Brain microvascular endothelial cell (primary cell): ENCODE data around the gene RYR2.

Source experiments
- DNase-seq: peaks from one replicate; pipeline ENCODE4 v3.0.0-alpha.2; 2020
- H3K27ac ChIP-seq: fragments of 250-450 bp; sonication (Bioruptor Pico); 2 replicates; pipeline ENCODE4 v1.5.1; 2020; ENCODE audit warnings: mild to moderate bottlenecking, moderate library complexity
- H3K27me3 ChIP-seq: fragments of 250-450 bp; sonication (Bioruptor Pico); replicated peaks from 2 replicates; pipeline ENCODE4 v1.5.1; 2020; ENCODE audit warnings: mild to moderate bottlenecking
- H3K36me3 ChIP-seq: fragments of 250-450 bp; sonication (Bioruptor Pico); replicated peaks from 2 replicates; pipeline ENCODE4 v1.5.1; 2020; ENCODE audit warnings: mild to moderate bottlenecking
- H3K4me3 ChIP-seq: 2 replicates; pipeline ENCODE4 v1.5.1; 2011; ENCODE audit warnings: low read depth, mild to moderate bottlenecking, control low read depth, low read length, moderate library complexity
- in situ Hi-C: cut with HindIII; loops from 2 replicates; pipeline ENCODE4 v1.10.0; 2017; ENCODE audit warnings: low sequenced_read_pairs, low pct_ligation_motif_present
- TF ChIP-seq, protein P1 (sequence below): IDR thresholded peaks from 2 replicates; pipeline ENCODE4 v1.5.1; 2011; ENCODE audit warnings: low read depth, mild to moderate bottlenecking, moderate library complexity, low read length, control low read depth, inconsistent platforms; ENCODE audit errors: missing control alignments

The RYR2 gene

DNA sequence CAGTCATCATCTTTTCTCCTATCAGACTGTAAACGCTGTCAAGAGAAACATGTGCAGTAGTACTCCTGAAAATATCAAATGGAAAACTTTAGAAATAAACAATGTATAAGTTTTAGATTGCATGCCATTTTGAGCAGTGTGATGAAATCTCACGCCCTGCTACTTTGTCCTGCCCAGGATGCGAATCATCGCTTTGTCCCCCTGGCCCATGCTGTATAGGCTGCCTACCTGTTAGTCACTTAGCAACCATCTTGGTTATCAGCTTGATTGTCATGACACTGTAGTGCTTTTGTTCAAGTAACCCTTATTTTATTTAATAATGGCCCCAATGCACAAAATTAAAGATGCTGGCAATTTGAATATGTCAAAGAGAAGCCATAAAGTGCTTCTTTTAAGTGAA lies 485.8 kb downstream of the RYR2 start:
- TF ChIP-seq, protein P1, sequence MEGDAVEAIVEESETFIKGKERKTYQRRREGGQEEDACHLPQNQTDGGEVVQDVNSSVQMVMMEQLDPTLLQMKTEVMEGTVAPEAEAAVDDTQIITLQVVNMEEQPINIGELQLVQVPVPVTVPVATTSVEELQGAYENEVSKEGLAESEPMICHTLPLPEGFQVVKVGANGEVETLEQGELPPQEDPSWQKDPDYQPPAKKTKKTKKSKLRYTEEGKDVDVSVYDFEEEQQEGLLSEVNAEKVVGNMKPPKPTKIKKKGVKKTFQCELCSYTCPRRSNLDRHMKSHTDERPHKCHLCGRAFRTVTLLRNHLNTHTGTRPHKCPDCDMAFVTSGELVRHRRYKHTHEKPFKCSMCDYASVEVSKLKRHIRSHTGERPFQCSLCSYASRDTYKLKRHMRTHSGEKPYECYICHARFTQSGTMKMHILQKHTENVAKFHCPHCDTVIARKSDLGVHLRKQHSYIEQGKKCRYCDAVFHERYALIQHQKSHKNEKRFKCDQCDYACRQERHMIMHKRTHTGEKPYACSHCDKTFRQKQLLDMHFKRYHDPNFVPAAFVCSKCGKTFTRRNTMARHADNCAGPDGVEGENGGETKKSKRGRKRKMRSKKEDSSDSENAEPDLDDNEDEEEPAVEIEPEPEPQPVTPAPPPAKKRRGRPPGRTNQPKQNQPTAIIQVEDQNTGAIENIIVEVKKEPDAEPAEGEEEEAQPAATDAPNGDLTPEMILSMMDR, result no peak
- in situ Hi-C loops, result no loop called here
- no peak for DNase-seq

DNA sequence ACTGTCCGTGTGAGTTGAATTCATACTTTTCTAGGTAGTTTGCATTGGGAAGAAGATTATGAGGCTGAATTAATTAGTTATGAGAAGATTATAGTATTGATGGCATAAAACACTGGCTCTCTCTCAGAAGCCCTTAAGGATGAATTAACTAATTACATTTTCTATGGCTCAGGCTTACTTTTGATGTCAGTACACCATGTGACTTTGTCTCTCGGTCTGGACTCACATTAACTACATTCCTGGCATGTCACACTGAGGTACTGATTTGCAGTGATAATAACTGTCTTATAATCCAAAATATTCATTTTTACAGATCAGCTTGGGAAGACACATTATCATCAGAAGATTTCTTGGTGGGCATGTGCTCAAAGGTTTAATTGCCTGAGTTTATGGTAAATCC lies 486.6 kb downstream of the RYR2 start:
- in situ Hi-C loops, result no loop called here
- H3K4me3 ChIP-seq, result no peak overlapping the region
- DNase-seq, result no peak
- no peak overlapping the region for H3K27ac ChIP-seq
- no peaks in the 10 kb centered on the region for H3K27me3 ChIP-seq
- H3K36me3 ChIP-seq, result no peaks in the 10 kb centered on the region
- TF ChIP-seq, protein P1, result no peak

More for the DNA sequence above, 485.8 kb downstream of the RYR2 start:
- Histone ChIP-seq H3K36me3 (no peaks in the 10 kb centered on the region), H3K27me3 (no peaks in the 10 kb centered on the region), H3K27ac (no peak overlapping the region), H3K4me3 (no peak overlapping the region)

DNA sequence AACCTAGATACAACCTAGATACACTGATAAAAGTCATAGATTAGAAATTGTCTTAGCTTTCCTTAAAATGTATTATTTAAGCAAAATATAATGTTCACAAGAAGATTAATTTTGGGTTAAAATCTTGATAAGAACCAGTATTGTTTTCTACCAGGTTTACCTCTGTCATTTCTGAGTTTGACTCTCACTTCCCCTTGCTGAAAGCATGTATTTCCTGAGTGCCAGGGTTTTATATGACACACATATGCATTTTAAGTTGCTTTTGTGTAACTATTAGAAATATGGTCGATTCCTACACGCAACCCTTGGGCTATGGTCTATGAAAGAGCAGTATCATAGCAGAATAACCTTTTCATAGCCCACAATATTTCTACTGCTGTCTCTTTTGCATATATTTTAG lies 497.1 kb downstream of the RYR2 start:
- in situ Hi-C loops, result no loop called here
- Histone ChIP-seq H3K4me3 (no peak overlapping the region), H3K27me3 (no peaks in the 10 kb centered on the region), H3K27ac (no peak overlapping the region), H3K36me3 (no peaks in the 10 kb centered on the region)
- no peak for DNase-seq
- TF ChIP-seq, protein P1, result no peak

DNA sequence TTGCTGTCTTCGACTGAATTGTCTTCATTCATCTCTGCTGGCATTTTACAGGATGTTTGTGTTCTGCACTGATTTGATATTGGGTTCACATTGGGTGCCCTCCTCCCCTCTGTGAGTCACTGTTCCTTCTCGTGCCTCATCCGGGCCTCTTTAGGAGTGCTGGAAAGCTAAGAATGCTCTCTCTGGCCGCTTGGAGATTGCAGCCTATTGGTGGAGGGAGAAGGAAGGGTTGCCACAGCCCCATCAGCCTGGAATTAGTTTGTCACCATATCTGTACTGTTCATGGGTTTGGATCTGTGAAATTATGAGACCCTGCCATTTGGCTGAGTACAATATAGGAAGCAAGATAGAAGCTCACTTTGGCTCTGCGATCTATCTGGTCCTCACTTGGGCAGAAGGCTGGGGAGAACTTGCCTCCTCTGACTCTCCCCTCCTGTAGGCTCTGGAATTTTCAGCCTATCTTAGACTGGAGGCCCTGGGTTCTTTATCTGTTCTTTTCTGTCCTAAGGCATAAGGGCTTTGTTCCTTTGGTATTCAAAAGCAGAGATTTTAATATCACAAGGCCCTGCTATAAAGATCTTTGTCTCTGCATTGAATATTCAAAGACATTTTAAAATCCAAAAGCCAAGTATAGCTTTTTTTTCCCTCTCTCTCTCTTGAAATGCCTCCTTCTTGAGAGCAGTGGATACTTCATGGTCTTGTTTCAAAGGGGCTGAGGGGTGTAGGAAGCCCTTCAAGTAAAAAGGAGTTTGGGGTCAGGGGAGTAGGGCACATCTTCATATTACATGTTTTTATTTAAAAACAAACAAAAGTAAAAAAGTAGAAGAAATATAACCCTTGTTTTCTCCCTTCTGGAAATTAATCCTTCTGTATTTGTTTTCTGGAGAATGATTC lies 500.8 kb downstream of the RYR2 start:
- H3K27me3 ChIP-seq, result no peaks in the 10 kb centered on the region
- in situ Hi-C loops, result no loop called here
- H3K4me3 ChIP-seq, result no peak overlapping the region
- no peak overlapping the region for H3K27ac ChIP-seq
- no peaks in the 10 kb centered on the region for H3K36me3 ChIP-seq
- TF ChIP-seq, protein P1, result no peak
- no peak for DNase-seq

DNA sequence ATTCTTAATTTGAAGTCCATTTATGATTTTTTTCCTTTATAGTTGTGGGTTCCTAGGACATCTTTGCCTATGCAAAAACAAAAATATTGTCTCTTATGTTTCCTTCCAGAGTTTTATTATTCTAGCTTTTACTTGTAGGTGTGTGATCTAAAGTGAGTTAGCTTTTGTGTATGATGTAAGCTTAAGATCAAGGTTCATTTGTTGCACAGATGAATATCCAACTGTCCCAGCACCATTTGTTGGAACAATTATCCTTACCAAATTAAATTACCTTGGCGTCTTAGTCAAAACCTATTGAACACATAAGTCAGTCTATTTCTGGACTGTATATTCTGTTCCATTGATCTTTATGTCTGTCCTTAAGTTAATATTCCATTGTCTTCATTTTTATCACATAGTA lies 511.1 kb downstream of the RYR2 start:
- Histone ChIP-seq H3K27ac (no peak overlapping the region), H3K27me3 (no peaks in the 10 kb centered on the region), H3K4me3 (no peak overlapping the region), H3K36me3 (no peaks in the 10 kb centered on the region)
- TF ChIP-seq, protein P1, result no peak
- no peak for DNase-seq
- in situ Hi-C loops, result no loop called here

DNA sequence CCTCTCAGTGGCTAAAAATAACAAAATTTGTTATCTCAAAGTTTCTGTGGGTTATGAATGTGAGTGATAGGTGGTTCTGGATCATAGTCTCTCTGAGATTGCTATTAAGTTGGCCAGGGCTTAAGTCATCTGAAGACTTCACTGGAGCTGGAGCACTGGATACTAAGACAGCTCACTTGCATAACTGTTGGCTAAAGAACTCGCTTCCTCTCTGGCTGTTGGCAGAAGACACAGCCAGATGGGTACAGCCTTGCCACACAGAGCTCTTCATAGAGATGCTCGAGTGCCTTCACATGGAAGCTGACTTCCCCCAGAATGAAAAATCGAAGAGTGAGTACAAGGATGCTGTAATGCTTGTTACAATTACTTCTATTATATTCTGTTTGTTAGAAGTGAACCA lies 514.9 kb downstream of the RYR2 start:
- no peak for DNase-seq
- Histone ChIP-seq H3K4me3 (no peak overlapping the region), H3K27me3 (no peaks in the 10 kb centered on the region), H3K36me3 (no peaks in the 10 kb centered on the region), H3K27ac (no peak overlapping the region)
- in situ Hi-C loops, result no loop called here
- TF ChIP-seq, protein P1, result no peak
